GDM1 (cell line): ENCODE results near the gene AP2A2.

Experiments used
- DNase-seq: peaks from one replicate; lab custom pipeline; 2025; lab: John Stamatoyannopoulos, UW

The AP2A2 gene

GRCh38 chr11:924406-925157 is 1.1 kb upstream of the AP2A2 start:
- no peak for DNase-seq

GRCh38 chr11:925158-925495 is 543 bp upstream of the AP2A2 start:
- no peak for DNase-seq

- no peak for DNase-seq
Observed at GRCh38 chr11:926341-926916, 759 bp downstream of the AP2A2 start.

- no peak for DNase-seq
Observed at GRCh38 chr11:927871-928270, 2.2 kb downstream of the AP2A2 start.

- no peak for DNase-seq
Observed at GRCh38 chr11:928786-929185, 3.1 kb downstream of the AP2A2 start.

- no peak for DNase-seq
Observed at GRCh38 chr11:929405-929804, 3.7 kb downstream of the AP2A2 start.

GRCh38 chr11:931385-931784 is 5.7 kb downstream of the AP2A2 start:
- DNase-seq, result no peak

- no peak for DNase-seq
Observed at GRCh38 chr11:932435-932834, 6.8 kb downstream of the AP2A2 start.

- no peak for DNase-seq
Observed at GRCh38 chr11:933142-933851, 7.6 kb downstream of the AP2A2 start.

- DNase-seq, result no peak
Observed at GRCh38 chr11:933936-934335, 8.3 kb downstream of the AP2A2 start.

GRCh38 chr11:934527-934926 is 8.9 kb downstream of the AP2A2 start:
- DNase-seq, result no peak

GRCh38 chr11:936199-936598 is 10.5 kb downstream of the AP2A2 start:
- no peak for DNase-seq

- DNase-seq, result no peak
Observed at GRCh38 chr11:937841-938261, 12.2 kb downstream of the AP2A2 start.

GRCh38 chr11:940496-941135 is 14.9 kb downstream of the AP2A2 start:
- no peak for DNase-seq

GRCh38 chr11:942823-943222 is 17.2 kb downstream of the AP2A2 start:
- DNase-seq, result no peak

GRCh38 chr11:944711-945470 is 19.2 kb downstream of the AP2A2 start:
- no peak for DNase-seq

- no peak for DNase-seq
Observed at GRCh38 chr11:945986-946385, 20.3 kb downstream of the AP2A2 start.

GRCh38 chr11:947744-948143 is 22.1 kb downstream of the AP2A2 start:
- no peak for DNase-seq

- no peak for DNase-seq
Observed at GRCh38 chr11:951507-951906, 25.8 kb downstream of the AP2A2 start.

- no peak for DNase-seq
Observed at GRCh38 chr11:952406-953385, 27.0 kb downstream of the AP2A2 start.

GRCh38 chr11:953512-953911 is 27.8 kb downstream of the AP2A2 start:
- no peak for DNase-seq
